Lower leg skin (tissue), 3 donors: ENCODE measurements around the gene VAV2.

Experiments used
- POLR2A ChIP-seq, 2 donors: fragments of 450-650 bp; IDR thresholded peaks; one replicate each; pipeline ENCODE4 v1.6.1; 2016 to 2017; ENCODE audit warnings: antibody characterized with exemption in 2 of 2, mild to moderate bottlenecking in 1 of 2, moderate library complexity in 1 of 2
- TF ChIP-seq, protein P1 (sequence below), 3 donors: fragments of 450-650 bp; IDR thresholded peaks; one replicate each; pipeline ENCODE4 v1.5.1; 2016; ENCODE audit warnings: antibody characterized with exemption in 3 of 3, mild to moderate bottlenecking in 3 of 3, moderate library complexity in 2 of 3

- TF ChIP-seq, protein P1, sequence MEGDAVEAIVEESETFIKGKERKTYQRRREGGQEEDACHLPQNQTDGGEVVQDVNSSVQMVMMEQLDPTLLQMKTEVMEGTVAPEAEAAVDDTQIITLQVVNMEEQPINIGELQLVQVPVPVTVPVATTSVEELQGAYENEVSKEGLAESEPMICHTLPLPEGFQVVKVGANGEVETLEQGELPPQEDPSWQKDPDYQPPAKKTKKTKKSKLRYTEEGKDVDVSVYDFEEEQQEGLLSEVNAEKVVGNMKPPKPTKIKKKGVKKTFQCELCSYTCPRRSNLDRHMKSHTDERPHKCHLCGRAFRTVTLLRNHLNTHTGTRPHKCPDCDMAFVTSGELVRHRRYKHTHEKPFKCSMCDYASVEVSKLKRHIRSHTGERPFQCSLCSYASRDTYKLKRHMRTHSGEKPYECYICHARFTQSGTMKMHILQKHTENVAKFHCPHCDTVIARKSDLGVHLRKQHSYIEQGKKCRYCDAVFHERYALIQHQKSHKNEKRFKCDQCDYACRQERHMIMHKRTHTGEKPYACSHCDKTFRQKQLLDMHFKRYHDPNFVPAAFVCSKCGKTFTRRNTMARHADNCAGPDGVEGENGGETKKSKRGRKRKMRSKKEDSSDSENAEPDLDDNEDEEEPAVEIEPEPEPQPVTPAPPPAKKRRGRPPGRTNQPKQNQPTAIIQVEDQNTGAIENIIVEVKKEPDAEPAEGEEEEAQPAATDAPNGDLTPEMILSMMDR (IDR thresholded peaks at IDR 0.05), result no peak
- TF ChIP-seq POLR2A (IDR thresholded peaks at IDR 0.05), result no peak
Observed at GRCh38 chr9:133890583-133890982, 101.5 kb downstream of the VAV2 start.
